Heart left ventricle (tissue), 16 donors: ENCODE data around the gene UNC119B. TPM values are rescaled to one million over a fixed set of nuclear protein-coding genes. Genes with fewer than 3 reads are reported as not detected.
"Not testable (repeated sequence)": the region's sequence is repeated elsewhere in the genome, so short reads cannot be mapped to it uniquely, and the experiment has no call there.

ENCODE experiments used
- ATAC-seq, 4 donors: fragments of 200-7000 bp; cut with Tn5 transposase; one replicate each; pipeline ENCODE4 v1.9.1; 2020 to 2022; ENCODE audit warnings: moderate library complexity in 4 of 4, mild to moderate bottlenecking in 3 of 4, moderate number of reproducible peaks in 1 of 4
- DNase-seq, 5 donors: peaks; one replicate each; pipeline ENCODE4 v3.0.0-alpha.2; 2020
- H3K27ac ChIP-seq, 12 donors: fragments of 200-600 bp; sonication (generic) in 4 of 12; one replicate each; pipeline versions ENCODE4 v1.5.0 to v1.8.0; 2016 to 2022; ENCODE audit warnings: mild to moderate bottlenecking in 2 of 12
- H3K27me3 ChIP-seq, 9 donors: fragments of 200-600 bp; sonication (generic) in 2 of 9; one replicate each; pipeline versions ENCODE4 v1.5.1 to v1.8.0; 2016 to 2022; ENCODE audit warnings: mild to moderate bottlenecking in 3 of 9
- H3K36me3 ChIP-seq, 9 donors: fragments of 200-600 bp; sonication (generic) in 2 of 9; one replicate each; pipeline versions ENCODE4 v1.5.0 to v1.8.0; 2018 to 2022; ENCODE audit warnings: mild to moderate bottlenecking in 2 of 9
- H3K4me1 ChIP-seq, 12 donors: fragments of 200-600 bp; sonication (generic) in 4 of 12; one replicate each; pipeline versions ENCODE4 v1.5.0 to v1.8.0; 2016 to 2022; ENCODE audit warnings: mild to moderate bottlenecking in 3 of 12
- H3K4me3 ChIP-seq, 12 donors: fragments of 200-600 bp; sonication (generic) in 4 of 12; one replicate each; pipeline versions ENCODE4 v1.5.0 to v1.8.0; 2017 to 2022; ENCODE audit warnings: mild to moderate bottlenecking in 9 of 12, moderate library complexity in 4 of 12
- H3K9me3 ChIP-seq, 12 donors: fragments of 200-600 bp; sonication (generic) in 4 of 12; one replicate each; pipeline versions ENCODE4 v1.5.0 to v1.8.0; 2016 to 2022; ENCODE audit warnings: mild to moderate bottlenecking in 1 of 12
- POLR2A ChIP-seq, 2 donors: fragments of 450-650 bp; IDR thresholded peaks; one replicate each; pipeline ENCODE4 v1.6.1; 2017; ENCODE audit warnings: antibody characterized with exemption in 2 of 2, mild to moderate bottlenecking in 2 of 2, moderate library complexity in 2 of 2
- WGBS, 4 donors: extraction: QIAGEN DNeasy Blood & Tissue Kit in 2 of 4; methylation state at CpG; one replicate each; pipeline versions ENCODE4 v1.1.5 to v1.1.7; 2013 to 2018; 5-methylcytosine and 5-hydroxymethylcytosine counted together
- intact Hi-C, 10 donors: fragments of 100-400 bp; cut with DNase I; formaldehyde crosslinking; loops; one replicate each; pipeline versions ENCODE4 v1.11.1 to v1.14.2; 2022
- polyA plus RNA-seq, 2 donors: library from polyadenylated mRNA; stranded (reverse); fragments of 200-250 nt; gene quantifications; one replicate each; pipeline ENCODE4 v1.2.3, GENCODE V29; 2013
- total RNA-seq, 9 donors: library from RNA; depleted of rRNA in 2 of 9; stranded (reverse); fragments of >200 nt in 2 of 9; fragmentation: NEBNext Ultra II Directional in 3 of 9; extraction: Animal tissue kit (Norgen Biotek cat#: 25700) in 3 of 9; gene quantifications; one replicate each; pipeline versions ENCODE4 v1.1.0 to v1.2.4, GENCODE V29; 2016 to 2023
- TF ChIP-seq, protein P1 (sequence below), 12 donors: fragments of 200-600 bp; sonication (generic) in 4 of 12; IDR thresholded peaks; one replicate each; pipeline versions ENCODE4 v1.5.0 to v1.8.0; 2018 to 2022; ENCODE audit warnings: antibody characterized with exemption in 12 of 12, mild to moderate bottlenecking in 5 of 12
- donor health status: ischemic (EF 13 %, LVEDD 7.1; RV severe dilation, severe dysfunction).
- donor health status: healthy with polysubstance abuse.
- donor health status: DM: no; HTN: yes; CAD: no.
- donor health status: DM: no; HTN: no; CAD: no.
- donor health status: ischemic (EF 25% LVEDD 6.9; RV normal size, moderate dysfunction).
- donor health status: ischemic (EF 25% LVEDD 5.7; RV mildly dilated, moderate dysfunction).
- donor health status: healthy.
- donor health status: DM: yes; HTN: yes; CAD: no.
- donor health status: ischemic (EF 35%, LVEDD 5.7; RV mildly dilated, moderate dysfunction).
- donor health status: nonischemic (EF 11% LVEDD 7.7; RV severe dilation, severe dysfunction).
- donor health status: DM: yes; HTN: yes; CAD: no.
- donor health status: PGD.
- donor health status: ischemic (EF 29% LVEDD 5.4; RV normal size, mild dysfunction).
- donor health status: nonischemic (EF 23%, LVEDD 6.1; RV moderate dilation, normal function).

UNC119B gene
- total and polyA plus RNA-seq, 11 donors, result 3.9 to 13.7 (median 10.7) TPM

DNA sequence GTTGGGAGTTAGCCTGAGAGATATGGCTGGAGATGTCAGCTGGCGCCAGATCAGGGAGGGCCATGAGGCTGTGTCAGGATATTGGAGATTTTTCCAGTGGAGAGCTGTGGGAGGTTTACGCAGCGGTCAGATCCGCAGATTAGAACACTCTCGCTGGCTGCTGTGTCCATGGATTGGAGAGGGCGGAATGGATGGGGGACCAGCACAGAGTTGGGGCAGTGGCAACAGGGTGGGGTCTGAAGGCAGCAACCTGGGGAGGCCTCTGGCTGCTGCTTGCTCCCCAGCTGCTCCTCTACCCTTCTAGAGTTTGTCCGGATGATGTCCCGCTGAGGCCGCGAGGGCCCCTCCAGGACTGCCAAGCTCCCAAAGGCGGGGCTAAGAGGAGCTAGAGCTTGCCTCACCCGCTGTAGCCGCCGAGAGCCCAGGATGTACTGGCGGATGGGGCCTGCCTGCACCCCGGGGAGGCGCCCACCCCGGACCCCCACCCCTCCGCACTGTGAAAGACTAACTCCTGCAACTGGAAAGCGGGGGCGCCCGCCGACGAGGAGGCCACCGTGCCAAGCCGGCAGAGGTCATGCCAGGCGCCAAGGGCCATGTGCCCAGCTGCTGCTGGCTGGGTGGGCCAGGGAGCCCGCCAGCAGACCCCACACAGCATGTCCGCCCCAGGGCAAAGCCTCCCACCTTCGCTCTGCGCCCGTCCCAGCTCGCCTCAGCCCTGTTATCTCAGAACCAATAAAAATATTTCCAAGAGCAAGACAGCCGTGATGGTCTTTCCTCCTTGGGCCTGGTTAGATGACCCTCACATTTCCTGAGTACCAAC is 43.5 kb upstream of the UNC119B start:
- Histone ChIP-seq H3K4me3 (no peak overlapping the region), H3K27me3 (no peaks in the 10 kb centered on the region), H3K4me1 (peaks cover 0 to 8% (median 1%) of the 10 kb centered on the region in 12 donors), H3K27ac (no peak overlapping the region), H3K36me3 (peaks cover 0 to 16% (median 0%) of the 10 kb centered on the region in 9 donors), H3K9me3 (no peaks in the 10 kb centered on the region)
- ATAC-seq, result no peak
- TF ChIP-seq POLR2A (IDR thresholded peaks at IDR 0.05), result no peak
- TF ChIP-seq, protein P1, sequence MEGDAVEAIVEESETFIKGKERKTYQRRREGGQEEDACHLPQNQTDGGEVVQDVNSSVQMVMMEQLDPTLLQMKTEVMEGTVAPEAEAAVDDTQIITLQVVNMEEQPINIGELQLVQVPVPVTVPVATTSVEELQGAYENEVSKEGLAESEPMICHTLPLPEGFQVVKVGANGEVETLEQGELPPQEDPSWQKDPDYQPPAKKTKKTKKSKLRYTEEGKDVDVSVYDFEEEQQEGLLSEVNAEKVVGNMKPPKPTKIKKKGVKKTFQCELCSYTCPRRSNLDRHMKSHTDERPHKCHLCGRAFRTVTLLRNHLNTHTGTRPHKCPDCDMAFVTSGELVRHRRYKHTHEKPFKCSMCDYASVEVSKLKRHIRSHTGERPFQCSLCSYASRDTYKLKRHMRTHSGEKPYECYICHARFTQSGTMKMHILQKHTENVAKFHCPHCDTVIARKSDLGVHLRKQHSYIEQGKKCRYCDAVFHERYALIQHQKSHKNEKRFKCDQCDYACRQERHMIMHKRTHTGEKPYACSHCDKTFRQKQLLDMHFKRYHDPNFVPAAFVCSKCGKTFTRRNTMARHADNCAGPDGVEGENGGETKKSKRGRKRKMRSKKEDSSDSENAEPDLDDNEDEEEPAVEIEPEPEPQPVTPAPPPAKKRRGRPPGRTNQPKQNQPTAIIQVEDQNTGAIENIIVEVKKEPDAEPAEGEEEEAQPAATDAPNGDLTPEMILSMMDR (IDR thresholded peaks at IDR 0.05), result no peak
- DNase-seq, result no peak
- intact Hi-C loops, result no loop called here
- 75 to 89% (median 84%) methylated on average over 24 to 34 of the region's 34 CpGs for WGBS, 4 donors

- Histone ChIP-seq H3K36me3 (peaks cover 0 to 5% (median 0%) of the 10 kb centered on the region in 9 donors), H3K4me1 (peaks cover 0 to 8% (median 1%) of the 10 kb centered on the region in 12 donors), H3K27ac (peak overlapping the region in 1 of 12 donors; percentile 16), H3K9me3 (no peaks in the 10 kb centered on the region), H3K27me3 (no peaks in the 10 kb centered on the region), H3K4me3 (no peak overlapping the region)
- TF ChIP-seq POLR2A (IDR thresholded peaks at IDR 0.05), result no peak
- TF ChIP-seq, protein P1 (IDR thresholded peaks at IDR 0.05), result no peak
- intact Hi-C loops, result no loop called here
- ATAC-seq (no peak), DNase-seq (no peak)
- 82 to 89% (median 86%) methylated on average over 20 of the region's 20 CpGs for WGBS, 4 donors
Observed at GRCh38 chr12:120668091-120668867, 42.0 kb upstream of the UNC119B start.

GRCh38 chr12:120668868-120669840 is 41.1 kb upstream of the UNC119B start:
- WGBS, 4 donors, result 57 to 80% (median 59%) methylated on average over 10 to 19 of the region's 19 CpGs
- intact Hi-C loops, result no loop called here
- no peak for TF ChIP-seq POLR2A (IDR thresholded peaks at IDR 0.05)
- TF ChIP-seq, protein P1 (IDR thresholded peaks at IDR 0.05), result no peak
- no peak overlapping the region for H3K4me3 ChIP-seq
- DNase-seq (peak in 1 of 5 donors; percentile 40), ATAC-seq (peak; percentile 29 to 53 (median 36))
- H3K9me3 ChIP-seq, result no peaks in the 10 kb centered on the region
- peaks cover 0 to 8% (median 1%) of the 10 kb centered on the region in 12 donors for H3K4me1 ChIP-seq
- H3K27ac ChIP-seq, result peak overlapping the region in 1 of 12 donors; percentile 16
- no peaks in the 10 kb centered on the region for H3K36me3 ChIP-seq
- no peaks in the 10 kb centered on the region for H3K27me3 ChIP-seq

DNA sequence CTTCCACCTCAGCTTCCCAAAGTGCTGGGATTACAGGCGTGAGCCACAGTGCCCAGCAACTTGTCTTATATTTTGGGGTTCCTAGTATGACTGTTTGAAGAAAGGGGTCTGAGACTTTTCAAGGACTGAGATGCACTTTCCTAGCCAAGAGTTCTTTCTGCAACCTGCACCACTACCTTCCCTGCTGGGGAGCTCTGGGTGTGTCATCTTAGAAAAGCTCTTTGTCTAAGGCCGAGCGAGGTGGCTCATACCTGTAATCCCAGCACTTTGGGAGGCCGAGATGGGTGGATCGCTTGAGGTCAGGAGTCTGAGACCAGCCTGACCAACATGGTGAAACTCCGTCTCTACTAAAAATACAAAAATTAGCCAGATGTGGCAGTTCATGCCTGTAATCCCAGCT is 40.0 kb upstream of the UNC119B start:
- H3K9me3 ChIP-seq, H3K4me3 ChIP-seq, H3K27me3 ChIP-seq, H3K27ac ChIP-seq, H3K36me3 ChIP-seq, ATAC-seq, H3K4me1 ChIP-seq, DNase-seq, intact Hi-C loops: not testable (repeated sequence)
- WGBS, 4 donors, result 94 to 97% (median 95%) methylated on average over 6 of the region's 6 CpGs
